ENCODE results near the gene CD180.

DNA sequence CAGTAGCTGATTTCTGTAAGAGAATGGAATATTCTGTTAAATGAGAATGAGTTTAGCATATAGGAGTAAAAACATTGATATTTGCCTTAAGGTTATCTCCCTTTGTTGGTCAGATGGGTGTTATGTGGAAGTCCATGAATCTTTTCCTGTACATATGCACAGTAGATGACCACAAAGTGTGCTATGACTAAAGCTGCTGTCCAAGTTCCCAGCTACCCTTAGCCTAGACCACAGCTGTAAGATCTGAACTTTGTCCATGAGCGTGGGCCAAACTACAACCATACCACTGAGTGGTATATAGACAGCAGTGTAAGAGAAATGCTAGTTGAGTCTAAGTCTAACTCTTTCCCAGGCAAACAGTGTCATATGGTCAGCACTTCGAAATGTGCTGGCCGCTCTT, 48.8 kb downstream of the CD180 start:
- TF ChIP-seq, protein P1, sequence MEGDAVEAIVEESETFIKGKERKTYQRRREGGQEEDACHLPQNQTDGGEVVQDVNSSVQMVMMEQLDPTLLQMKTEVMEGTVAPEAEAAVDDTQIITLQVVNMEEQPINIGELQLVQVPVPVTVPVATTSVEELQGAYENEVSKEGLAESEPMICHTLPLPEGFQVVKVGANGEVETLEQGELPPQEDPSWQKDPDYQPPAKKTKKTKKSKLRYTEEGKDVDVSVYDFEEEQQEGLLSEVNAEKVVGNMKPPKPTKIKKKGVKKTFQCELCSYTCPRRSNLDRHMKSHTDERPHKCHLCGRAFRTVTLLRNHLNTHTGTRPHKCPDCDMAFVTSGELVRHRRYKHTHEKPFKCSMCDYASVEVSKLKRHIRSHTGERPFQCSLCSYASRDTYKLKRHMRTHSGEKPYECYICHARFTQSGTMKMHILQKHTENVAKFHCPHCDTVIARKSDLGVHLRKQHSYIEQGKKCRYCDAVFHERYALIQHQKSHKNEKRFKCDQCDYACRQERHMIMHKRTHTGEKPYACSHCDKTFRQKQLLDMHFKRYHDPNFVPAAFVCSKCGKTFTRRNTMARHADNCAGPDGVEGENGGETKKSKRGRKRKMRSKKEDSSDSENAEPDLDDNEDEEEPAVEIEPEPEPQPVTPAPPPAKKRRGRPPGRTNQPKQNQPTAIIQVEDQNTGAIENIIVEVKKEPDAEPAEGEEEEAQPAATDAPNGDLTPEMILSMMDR (IDR thresholded peaks at IDR 0.05; ENCODE audit: low read depth, low read length, poor library complexity, severe bottlenecking) = no peak
- no peak for TF ChIP-seq EZH2phosphoT487 (IDR thresholded peaks at IDR 0.05; ENCODE audit: borderline replicate concordance, low read length)

Data from DOHH2 (cell line).